NOMO-1 treated with DMSO at 0.1 percent for 48 hours (cell line): ENCODE results near the gene PTCD1.
A peak's percentile ranks its signal among the peaks of the same experiment; 100 is the strongest.
"Not testable (repeated sequence)": the region's sequence is repeated elsewhere in the genome, so short reads cannot be mapped to it uniquely, and the experiment has no call there.

Experiments used
- DNase-seq: peaks from one replicate; lab custom pipeline; 2025; ENCODE audit not compliant: unreplicated experiment; lab: John Stamatoyannopoulos, UW

PTCD1 gene

DNA sequence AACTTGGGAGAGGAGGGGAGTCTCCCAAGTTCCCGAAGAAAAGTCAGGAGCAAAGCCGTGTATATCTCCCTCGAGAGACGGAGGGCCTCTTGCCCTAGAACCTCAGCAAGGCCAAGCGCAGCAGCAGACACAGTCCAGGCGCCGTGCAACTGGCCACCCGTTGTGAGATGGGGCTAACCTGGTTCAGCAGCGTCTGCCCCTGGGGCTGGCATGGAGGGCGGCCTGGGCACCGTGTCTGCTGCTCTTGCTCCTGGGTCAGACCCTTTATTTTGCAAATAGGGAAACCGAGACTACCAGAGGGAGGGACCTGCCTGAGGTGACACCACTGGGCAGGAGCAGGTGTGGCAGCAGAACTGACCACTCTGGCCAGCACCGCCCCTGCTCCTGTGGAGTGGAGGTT, 13.9 kb upstream of the PTCD1 start:
- DNase-seq, result no peak

- DNase-seq, result no peak
Observed at GRCh38 chr7:99451936-99452335, 13.3 kb upstream of the PTCD1 start.

- DNase-seq, result no peak
Observed at GRCh38 chr7:99449326-99449725, 10.7 kb upstream of the PTCD1 start.

- DNase-seq, result no peak
Observed at GRCh38 chr7:99448855-99449254, 10.3 kb upstream of the PTCD1 start.

- peak; percentile 12 for DNase-seq
Observed at GRCh38 chr7:99447943-99448342, 9.3 kb upstream of the PTCD1 start.

DNA sequence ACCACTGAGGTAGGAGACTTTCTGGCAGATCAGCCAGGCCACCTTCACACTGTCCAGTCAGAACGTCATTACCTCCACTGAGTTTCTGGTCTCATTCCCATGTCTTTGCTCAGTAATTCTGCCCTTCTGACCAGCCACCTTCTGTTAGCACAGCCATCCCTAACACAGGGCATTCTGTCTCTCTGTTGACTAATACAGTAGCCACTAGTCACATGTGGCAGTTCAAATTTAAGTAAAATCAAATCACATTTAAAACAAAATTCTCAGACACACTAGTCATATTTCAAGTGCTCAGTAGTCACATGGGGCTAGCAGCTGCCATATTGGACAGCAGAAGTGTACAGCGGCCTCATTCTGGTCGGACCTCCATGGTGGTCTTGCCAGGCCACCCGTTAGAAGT, 7.5 kb upstream of the PTCD1 start:
- DNase-seq, result no peak

GRCh38 chr7:99440195-99440594, 1.6 kb upstream of the PTCD1 start:
- no peak for DNase-seq

DNA sequence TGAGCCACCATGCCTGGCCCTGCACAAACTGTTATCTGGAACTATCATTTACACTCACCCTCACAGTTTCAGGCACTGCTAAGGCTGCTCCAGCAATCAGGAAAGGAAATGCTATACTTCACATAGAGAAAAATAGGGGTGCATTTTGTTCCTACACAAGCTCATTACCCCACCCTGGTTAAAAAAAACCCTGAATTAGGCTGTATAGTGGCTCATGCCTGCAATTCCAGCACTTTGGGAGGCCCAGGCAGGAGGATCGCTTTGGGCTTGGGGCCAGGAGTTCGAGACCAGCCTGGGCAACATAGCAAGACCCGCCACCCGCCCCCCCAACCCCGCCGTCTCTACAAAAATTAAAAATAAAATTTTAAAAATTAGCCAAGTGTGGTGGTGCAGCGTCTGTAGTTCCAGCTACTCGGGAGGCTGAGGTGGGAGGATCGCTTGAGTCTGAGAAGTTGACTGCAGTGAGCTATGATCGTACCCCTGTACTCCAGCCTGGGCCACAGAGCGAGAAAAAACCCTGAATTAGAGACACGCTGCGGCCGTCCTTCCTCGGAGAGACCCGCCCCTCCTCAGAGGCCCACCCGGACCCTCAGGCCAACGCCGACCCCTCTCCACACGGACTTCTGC, 539 bp downstream of the PTCD1 start:
- peak; percentile 14 for DNase-seq

- no peak for DNase-seq
Observed at GRCh38 chr7:99433158-99433557, 5.4 kb downstream of the PTCD1 start.

GRCh38 chr7:99431756-99432540, 6.7 kb downstream of the PTCD1 start:
- not testable (repeated sequence) for DNase-seq

- DNase-seq, result no peak
Observed at GRCh38 chr7:99429756-99430155, 8.8 kb downstream of the PTCD1 start.

DNA sequence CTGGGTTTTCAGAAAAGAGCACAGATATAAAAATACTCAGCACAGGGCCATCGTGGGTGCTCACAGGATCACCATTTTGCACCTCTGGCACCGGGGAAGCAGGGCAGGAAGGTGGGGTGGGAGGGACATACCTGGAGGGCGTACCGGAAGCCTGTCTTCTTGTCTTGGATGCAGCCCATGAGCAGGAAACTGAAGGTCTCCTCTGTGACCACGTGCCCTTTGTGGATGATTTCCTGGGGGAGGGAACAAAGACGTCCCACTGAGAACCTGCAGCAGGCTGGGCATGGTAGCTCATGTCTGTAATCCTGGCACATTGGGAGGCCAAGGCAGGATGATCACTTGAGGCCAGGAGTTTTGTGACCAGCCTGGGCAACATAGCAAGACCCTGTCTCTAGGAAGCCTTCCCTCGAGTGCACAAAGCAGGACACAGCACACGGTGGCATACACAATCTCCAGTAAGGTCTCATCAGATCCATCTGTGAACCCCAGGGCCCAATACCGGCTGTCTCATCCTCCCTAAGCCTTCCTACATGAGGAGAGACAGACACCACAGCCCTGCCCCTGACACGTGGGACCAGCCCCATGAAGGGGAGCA, 9.5 kb downstream of the PTCD1 start:
- no peak for DNase-seq

DNA sequence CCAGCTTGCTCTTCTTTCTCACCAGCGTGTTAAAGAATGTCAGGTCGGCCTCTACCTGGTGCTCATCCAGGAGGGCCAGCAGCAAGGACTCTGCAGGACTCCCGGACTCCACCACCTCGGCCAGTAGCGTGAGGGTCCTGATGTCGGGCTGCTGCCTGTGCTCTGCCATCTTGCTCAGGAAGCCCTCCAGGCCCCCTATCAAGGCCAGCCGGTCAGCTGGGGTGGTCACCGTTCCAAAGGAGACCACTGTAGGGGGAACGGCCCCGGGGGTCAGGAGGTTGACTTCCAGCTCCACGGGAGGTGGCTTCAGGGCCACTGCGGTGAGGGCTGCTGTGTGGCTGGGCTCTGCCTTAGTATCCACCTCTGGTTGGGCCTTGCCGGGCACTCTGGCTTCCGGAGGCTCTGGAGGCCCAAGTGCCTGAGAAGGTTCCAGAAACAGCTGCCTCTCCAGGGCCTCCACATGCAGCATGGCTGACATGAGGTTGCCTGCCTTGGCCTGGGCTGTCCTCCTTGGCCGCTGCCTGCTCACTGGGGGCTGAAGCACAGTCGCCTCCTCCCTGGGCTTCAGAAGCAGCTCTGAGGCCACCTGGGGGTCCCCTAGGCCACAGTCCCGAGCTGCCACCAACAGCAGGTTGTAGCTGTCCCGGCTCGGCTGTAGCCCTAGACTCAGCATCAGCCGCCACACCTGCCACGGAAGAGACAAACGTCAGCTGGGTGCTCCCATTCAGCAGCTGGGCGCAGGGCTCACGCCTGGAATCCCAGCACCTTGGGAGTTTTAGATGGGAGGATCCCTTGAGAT, 13.5 kb downstream of the PTCD1 start:
- DNase-seq, result no peak

GRCh38 chr7:99422625-99423024, 16.0 kb downstream of the PTCD1 start:
- DNase-seq, result no peak

GRCh38 chr7:99422186-99422585, 16.4 kb downstream of the PTCD1 start:
- DNase-seq, result no peak

DNA sequence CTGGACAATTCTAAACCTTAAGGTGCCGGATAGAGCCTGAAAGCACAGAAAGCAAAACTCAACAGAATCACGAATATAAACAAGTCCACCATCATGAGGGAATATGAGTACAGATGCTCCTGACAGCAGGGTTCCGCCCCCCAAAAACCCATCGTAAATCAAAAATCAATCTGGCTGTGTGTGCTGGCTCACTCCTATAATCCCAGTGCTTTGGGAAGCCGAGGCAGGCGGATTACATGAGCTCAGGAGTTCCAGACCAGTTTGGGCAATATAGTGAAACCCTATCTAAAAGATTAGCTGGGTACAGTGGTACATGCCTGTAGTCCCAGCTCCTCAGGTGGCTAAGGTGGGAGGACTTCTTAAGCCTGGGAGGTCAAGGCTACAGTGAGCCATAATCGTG, 17.6 kb downstream of the PTCD1 start:
- DNase-seq, result no peak

- no peak for DNase-seq
Observed at GRCh38 chr7:99420213-99420612, 18.4 kb downstream of the PTCD1 start.

DNA sequence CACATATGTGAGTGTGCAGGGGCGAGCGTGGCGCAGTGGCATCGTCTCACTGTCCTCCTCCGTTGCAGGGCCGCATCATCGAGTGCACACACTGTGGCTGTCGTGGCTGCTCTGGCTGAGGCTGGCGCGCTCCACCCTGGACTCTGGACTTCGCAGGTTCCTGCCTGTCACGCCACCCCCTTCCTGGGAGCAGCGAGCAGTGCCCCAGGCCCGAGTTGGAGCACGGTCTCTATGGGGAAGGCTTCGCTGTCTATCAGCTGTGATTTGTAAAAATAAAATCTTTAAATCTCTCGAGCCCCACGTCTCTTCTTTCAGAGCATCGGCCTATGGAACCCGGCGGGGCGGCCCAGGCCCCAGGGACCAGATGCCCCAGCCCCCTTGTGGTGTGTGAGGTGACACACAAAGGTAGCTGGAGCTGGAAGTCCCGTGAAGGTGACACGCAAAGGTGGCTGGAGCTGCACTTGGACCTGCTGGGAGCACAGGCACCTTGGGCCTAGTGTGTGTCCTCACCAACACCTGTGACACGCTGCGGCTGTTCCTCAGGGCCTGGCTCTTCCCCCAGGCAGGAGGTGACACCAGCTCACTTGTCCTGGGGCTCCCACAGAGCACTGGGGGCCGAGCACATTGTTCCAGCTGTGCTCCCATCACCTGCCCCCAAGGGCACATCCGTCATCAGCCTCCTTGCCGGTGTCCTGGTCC, 19.1 kb downstream of the PTCD1 start:
- no peak for DNase-seq

DNA sequence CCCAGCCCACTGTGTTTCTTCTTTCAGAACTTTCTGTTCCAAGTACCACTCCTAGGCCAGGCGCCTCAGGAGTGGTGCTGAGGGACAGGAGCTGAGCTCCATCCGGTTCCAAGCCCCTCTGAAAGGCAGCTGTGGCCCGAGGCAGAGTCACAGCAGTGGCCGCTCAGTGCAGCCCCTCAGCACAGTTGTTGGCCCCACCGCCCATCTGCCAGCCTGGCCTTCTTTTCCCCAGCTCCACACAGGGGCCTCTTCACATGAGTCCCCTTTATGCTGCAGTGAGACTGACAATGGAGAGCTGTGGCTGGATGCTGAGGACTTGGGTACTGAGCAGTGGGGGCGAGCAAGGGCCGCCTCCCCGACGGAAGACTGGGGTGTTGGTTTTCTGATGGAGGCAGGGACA, 20.3 kb downstream of the PTCD1 start:
- no peak for DNase-seq

GRCh38 chr7:99415513-99416127, 23.0 kb downstream of the PTCD1 start:
- peak; percentile 29 for DNase-seq

DNA sequence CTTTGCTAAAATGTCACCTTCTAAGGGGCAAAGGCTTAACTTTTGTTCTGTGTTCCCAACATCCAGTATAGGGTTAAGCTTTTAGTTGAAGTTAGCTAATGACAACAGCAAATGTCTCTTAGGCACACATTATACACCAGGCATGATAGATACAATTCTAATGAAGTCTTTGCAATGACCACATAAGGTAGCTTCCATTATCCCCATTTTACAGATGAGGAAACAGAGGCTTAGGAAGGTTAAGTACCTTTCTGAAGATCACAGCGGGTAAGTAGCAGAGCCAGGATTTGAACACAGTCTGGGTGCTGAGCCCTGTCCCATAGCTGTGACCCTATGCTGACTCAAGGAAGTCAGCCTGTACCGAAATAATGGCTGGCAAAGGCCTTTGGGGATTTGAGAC, 28.0 kb downstream of the PTCD1 start:
- no peak for DNase-seq
